Cardiac fibroblast (primary cell): ENCODE results near the gene FIZ1.

Experiments
- DNase-seq, 2 donors: peaks; one replicate each; pipeline versions ENCODE4 v3.0.0 to v3.0.0-alpha.2; 2010; ENCODE audit warnings: low read depth in 2 of 2
- H3K4me3 ChIP-seq, 2 donors: replicated peaks in 1 of 2; 1 replicate in 1 of 2; 2 replicates in 1 of 2; pipeline ENCODE4 v1.5.1; 2011; ENCODE audit warnings: low read depth in 2 of 2, low read length in 2 of 2, mild to moderate bottlenecking in 2 of 2, moderate library complexity in 1 of 2
- TF ChIP-seq, protein P1 (sequence below): IDR thresholded peaks from one replicate; pipeline ENCODE4 v1.5.1; 2011; ENCODE audit warnings: low read depth, mild to moderate bottlenecking, low read length, inconsistent platforms

The FIZ1 gene

DNA sequence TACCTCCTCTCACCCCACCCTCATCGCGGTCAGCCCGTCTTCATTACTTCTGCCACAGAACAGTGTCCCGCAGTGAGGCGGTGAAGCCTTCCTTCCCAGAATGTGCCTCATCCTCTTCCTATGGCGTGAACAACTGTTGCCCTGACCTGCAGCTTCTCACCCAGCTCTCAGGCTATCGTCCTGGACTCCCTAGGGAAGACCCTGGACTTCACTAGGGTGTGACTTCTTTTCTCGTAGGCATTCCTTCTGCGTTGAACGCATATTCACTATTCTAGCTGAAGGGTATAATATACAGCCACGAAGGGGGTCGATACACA is 7.1 kb upstream of the FIZ1 start:
- peak overlapping the region; percentile 88 to 97 for H3K4me3 ChIP-seq
- no peak for DNase-seq
- TF ChIP-seq, protein P1, sequence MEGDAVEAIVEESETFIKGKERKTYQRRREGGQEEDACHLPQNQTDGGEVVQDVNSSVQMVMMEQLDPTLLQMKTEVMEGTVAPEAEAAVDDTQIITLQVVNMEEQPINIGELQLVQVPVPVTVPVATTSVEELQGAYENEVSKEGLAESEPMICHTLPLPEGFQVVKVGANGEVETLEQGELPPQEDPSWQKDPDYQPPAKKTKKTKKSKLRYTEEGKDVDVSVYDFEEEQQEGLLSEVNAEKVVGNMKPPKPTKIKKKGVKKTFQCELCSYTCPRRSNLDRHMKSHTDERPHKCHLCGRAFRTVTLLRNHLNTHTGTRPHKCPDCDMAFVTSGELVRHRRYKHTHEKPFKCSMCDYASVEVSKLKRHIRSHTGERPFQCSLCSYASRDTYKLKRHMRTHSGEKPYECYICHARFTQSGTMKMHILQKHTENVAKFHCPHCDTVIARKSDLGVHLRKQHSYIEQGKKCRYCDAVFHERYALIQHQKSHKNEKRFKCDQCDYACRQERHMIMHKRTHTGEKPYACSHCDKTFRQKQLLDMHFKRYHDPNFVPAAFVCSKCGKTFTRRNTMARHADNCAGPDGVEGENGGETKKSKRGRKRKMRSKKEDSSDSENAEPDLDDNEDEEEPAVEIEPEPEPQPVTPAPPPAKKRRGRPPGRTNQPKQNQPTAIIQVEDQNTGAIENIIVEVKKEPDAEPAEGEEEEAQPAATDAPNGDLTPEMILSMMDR = no peak

DNA sequence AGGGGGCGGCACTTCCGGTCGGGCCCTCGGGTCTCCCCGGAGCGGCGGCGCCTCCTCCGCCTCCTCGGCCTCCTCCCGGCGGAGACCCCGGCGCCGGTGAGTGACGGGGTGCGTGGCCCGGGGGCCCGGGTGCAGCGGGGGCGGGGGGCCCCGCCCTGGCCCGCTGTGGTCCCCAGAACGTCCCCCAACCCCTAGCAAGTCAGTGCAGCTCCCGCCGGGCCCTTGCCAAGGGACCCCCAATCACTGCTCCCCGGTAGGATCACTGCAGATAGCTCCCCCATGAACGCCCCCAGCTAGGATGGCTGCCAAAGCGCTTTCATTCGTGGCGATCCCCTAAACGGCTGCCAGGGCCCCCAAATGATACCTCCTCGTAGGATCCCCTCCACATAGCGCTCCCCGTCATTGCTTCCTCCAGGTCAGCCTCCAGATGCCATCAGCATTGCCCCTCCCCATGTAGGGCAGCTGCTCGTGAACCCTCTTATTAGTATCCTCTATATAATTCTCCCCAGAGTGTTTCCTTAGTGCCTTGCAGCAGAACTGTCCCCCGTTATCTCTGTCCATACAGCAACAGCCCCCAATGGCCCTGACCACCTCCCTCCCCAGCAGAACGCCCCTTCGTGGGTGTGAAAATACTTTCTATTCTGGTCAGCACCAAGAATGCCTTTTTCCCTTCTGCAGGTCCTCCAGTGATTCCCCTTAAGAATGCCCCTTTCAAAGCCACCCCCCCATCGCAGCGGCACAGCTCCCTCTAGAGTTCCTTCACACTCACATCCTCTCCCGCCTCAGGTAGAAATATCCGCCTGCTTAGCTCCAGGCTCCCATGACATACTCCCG is 6.5 kb upstream of the FIZ1 start, which contains the start of gene ZNF865:
TSS of gene ZNF865 (plus strand) at position 11 of the 834 bp plus-strand sequence. CDS start 7,972 bp downstream, outside the sequence.
- DNase-seq = peak; percentile 91
- H3K4me3 ChIP-seq = peak within 1 kb of the TSS; percentile 88 to 97
- TF ChIP-seq, protein P1 = peak; percentile 92

DNA sequence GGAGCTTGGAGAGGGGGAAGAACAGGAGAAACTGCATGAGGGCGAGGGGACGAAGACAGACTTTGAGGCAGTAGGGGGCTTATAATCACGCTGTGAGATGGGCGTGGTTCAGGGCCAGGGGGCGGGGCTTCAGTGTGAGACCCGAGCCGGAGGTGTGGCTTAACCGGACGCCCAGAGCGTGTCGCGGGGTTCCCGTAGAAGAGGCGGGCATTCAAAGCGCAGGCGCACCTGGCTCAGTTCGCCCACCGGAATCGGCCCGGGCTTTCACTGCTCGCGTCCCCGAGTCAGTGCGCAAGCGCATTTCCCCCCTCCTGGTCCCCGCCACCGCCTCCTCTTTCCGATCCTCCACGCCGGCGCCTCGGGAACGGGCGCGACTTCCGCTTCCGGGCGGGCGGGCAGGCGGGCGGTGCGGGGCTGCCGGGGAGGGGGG is 5.9 kb upstream of the FIZ1 start:
- peak overlapping the region; percentile 88 to 97 for H3K4me3 ChIP-seq
- peak; percentile 98 for DNase-seq
- TF ChIP-seq, protein P1 = no peak

- H3K4me3 ChIP-seq = no peak overlapping the region
- DNase-seq = no peak
- TF ChIP-seq, protein P1 = no peak
These were observed 4.4 kb upstream of the FIZ1 start for GRCh38 chr19:55603581-55604292.

DNA sequence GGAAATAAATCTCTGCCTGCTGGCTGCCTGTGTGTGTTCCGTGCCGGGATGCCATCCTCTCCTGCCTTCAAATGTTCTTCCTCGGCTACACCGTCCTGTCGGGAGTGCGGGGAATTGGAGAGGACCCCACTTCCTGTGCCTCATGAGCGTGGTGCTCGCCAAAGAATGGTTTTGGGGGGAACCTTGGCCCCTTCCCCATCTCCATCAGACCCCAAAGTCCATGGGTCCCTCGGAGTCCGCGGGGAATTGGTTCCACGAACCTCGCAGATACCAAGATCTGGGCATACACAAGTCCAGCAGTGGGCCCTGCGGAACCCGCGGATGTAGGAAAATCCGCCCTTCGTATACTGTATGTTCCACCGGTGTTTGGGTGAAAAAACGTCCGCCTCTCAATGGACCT is 3.8 kb upstream of the FIZ1 start:
- no peak for DNase-seq
- H3K4me3 ChIP-seq = no peak overlapping the region
- TF ChIP-seq, protein P1 = no peak

GRCh38 chr19:55602104-55603001 is 3.0 kb upstream of the FIZ1 start:
- TF ChIP-seq, protein P1 = no peak
- H3K4me3 ChIP-seq = no peak overlapping the region
- no peak for DNase-seq
